ENCODE data around the gene PLCB4. TPM values are rescaled to one million over a fixed set of nuclear protein-coding genes. Genes with fewer than 3 reads are reported as not detected.
A peak's percentile ranks its signal among the peaks of the same experiment; 100 is the strongest.

The PLCB4 gene
- total RNA-seq, 1 donor from 2014 or later, result 6.8 TPM

GRCh38 chr20:9179867-9180266 lies 111.0 kb downstream of the PLCB4 start:
- DNase-seq, result no peak

- no peak for DNase-seq
Measured at GRCh38 chr20:9180481-9181257, 111.8 kb downstream of the PLCB4 start.

DNA sequence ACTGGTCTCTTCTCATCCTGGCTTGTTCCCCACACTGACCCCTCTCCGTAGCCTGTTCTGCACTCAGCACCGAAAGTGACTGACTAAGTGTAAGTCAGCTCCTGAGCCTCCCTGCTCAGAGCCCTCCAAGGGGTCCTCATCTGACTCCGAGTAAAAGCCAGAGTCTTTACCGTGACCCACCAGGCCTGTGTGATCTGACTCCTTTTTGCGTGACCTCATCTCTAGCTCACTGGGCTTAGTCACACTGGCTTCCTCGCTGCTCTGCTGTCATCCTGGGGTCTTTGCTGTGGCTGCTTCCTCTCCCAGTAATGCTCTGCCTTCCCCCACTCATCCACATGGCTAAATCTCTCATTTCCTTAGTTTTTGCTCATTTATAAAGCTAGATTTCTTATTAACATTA lies 116.6 kb downstream of the PLCB4 start:
- no peak for DNase-seq

- DNase-seq, result no peak
Measured at GRCh38 chr20:9186396-9186795, 117.5 kb downstream of the PLCB4 start.

- no peak for DNase-seq
Measured at GRCh38 chr20:9195031-9195430, 126.1 kb downstream of the PLCB4 start.

DNA sequence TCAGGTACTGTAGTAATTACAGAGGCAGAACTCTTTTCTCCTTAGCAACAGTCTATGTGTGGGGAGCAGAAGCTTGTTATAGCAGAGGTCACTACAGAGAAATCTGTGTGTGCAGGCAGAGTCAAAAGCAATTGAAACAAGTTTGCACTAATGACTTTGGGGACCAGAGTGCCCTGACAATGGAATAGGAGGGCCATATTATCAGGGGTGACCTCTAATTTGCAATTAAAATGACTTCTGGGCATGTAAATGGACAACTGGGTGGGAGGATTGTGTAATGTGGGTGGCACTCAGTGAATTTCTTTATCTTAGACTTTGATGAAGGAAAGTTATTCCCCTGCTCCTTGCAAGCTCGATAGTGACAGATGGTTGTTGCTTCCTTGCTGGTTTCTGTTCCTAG lies 127.2 kb downstream of the PLCB4 start:
- no peak for DNase-seq

DNA sequence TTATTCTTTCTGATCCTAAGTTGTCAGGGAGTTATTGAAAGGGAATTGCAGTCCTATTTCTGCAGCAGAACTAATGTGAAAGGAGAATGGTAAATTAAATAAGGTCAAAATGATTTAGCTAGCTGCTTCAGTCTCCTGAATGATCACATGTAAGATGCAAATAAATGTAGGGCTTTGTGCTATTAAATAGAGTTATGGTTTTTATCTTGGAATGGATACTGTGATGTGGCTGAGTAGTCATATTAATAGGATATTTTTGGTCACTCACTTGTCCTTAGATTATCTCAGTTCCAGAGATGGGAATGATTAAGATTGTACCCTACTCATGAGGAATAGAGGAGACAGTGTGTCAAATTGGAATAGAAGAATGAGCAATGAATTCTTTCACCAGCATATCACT lies 129.6 kb downstream of the PLCB4 start:
- no peak for DNase-seq

DNA sequence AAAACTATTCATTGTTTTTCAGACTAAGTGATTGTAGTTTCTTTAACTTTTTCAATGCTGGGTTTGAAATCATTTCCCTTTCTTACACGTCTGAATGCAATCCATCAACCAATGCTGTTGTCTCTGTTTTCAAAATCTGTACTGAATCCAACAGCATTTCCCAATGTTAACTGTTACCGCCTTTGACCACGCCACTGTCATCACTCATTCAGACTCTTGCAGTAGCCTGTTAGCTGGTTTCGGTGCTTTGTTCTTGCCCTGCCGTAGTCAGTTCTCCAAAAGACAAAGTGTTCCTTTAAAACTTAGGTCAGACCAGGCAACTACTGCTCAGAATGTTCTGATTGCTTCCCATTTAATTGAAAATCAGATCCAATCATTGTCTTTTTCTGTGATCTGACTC lies 131.3 kb downstream of the PLCB4 start:
- DNase-seq, result no peak

- DNase-seq, result no peak
Measured at GRCh38 chr20:9200620-9201019, 131.7 kb downstream of the PLCB4 start.

- no peak for DNase-seq
Measured at GRCh38 chr20:9202420-9203080, 133.7 kb downstream of the PLCB4 start.

- DNase-seq, result no peak
Measured at GRCh38 chr20:9203081-9203447, 134.2 kb downstream of the PLCB4 start.

GRCh38 chr20:9204979-9205378 lies 136.1 kb downstream of the PLCB4 start:
- no peak for DNase-seq

GRCh38 chr20:9206486-9206885 lies 137.6 kb downstream of the PLCB4 start:
- no peak for DNase-seq

- no peak for DNase-seq
Measured at GRCh38 chr20:9207253-9207652, 138.4 kb downstream of the PLCB4 start.

DNA sequence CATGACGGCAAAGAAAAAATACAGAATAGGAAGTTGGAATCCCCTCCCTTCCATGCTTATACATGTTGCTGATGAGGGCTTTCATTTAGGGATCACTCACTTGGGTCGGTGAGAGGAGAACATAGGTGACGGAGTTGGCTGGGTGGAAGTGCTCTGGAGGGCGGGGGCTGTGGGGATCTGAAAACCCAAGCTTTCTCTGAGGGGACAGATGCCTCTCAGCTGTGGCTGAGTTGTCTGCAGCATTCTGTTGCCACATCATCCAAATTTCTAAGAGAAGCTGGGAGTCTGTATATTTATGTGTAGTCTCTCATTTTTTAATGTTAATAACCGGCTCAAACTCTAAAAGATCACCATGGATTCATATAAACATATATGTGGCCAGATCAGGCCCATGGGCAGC lies 141.5 kb downstream of the PLCB4 start:
- no peak for DNase-seq

- DNase-seq, result no peak
Measured at GRCh38 chr20:9211016-9211760, 142.3 kb downstream of the PLCB4 start.

- no peak for DNase-seq
Measured at GRCh38 chr20:9212735-9213134, 143.8 kb downstream of the PLCB4 start.

GRCh38 chr20:9214685-9215084 lies 145.8 kb downstream of the PLCB4 start:
- DNase-seq, result peak; percentile 84

GRCh38 chr20:9215539-9215938 lies 146.7 kb downstream of the PLCB4 start:
- no peak for DNase-seq

DNA sequence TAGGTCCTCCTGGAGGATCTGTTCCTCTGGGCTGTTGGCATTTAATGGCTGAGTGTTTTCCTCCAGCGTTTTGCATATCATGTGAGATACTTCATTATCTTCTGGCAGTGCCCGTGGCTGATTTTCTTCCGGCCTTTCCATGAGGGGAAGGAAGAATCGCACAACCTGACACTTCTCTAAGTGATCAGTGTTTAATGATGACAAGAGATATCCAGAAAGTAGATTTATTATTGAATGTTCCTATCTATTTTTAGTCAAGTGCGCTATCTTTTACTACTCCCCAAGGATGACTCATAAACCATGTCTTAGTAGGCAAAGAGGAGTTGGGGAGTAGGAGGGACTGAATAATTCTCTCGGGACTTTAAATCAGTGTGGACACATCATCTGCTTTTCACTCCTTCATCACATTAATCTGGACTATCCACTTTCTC lies 149.7 kb downstream of the PLCB4 start:
- no peak for DNase-seq

- DNase-seq, result no peak
Measured at GRCh38 chr20:9220874-9221547, 152.1 kb downstream of the PLCB4 start.

DNA sequence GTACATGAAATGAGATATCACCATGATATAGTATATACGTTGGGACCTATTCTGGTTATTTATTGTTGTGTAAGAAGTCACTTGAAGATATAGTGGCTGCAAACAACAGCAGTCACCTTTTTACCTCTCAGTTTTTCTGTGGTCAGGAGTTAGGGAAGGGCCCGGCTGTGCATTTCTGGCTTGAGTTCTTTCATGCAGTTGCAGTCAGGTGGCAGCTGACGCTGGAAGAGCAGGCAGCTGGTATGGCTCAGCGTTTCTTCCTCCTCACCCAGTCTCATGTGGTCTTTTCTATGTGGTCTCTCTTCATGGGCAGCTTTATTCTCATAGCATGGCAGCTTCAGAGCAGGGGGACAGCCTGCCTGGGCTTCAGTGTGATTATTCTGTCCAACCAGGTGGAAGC lies 154.4 kb downstream of the PLCB4 start:
- no peak for DNase-seq

DNA sequence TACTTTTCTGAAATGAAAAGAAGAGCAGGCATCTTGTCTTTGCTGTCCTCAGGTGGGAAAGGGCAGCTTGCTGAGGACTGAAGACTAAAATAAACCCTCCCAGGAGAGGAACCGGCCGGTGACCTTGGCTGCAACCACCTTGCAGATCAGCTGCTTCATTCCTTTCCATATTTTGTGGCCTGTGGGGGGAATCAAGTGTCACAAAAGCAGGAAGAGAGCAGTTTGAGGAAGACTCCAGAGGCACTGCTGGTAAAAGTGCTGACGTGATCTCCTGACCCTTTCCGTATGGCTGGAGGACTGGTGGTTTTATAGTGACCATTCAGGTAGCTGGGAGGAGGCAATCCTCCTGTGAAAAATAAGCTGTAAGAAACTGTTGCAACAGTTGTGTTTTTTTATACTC lies 157.0 kb downstream of the PLCB4 start:
- DNase-seq, result no peak
